ENCODE measurements around the gene SALL3. TPM values are rescaled to one million over a fixed set of nuclear protein-coding genes. Genes with fewer than 3 reads are reported as not detected.
"Not testable (repeated sequence)": the region's sequence is repeated elsewhere in the genome, so short reads cannot be mapped to it uniquely, and the experiment has no call there.

SALL3 gene
- total RNA-seq, 4 donors from 2014 or later = 0.12 TPM; not detected in 3

DNA sequence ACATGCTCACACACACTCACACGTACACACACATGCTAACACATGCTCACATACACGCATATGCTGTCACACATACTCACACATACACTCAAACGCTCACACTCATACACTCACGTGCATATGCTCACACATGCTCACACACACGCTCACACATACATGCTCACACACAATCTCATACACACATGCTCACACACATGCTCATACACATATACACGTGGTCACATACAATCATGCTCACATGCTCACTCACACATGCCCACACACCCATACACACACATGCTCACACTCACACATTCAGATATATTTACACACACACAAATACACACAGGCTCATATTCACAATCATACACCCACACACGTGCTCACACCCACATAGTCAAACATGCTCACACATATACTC is 17.5 kb upstream of the SALL3 start:
- TF ChIP-seq, protein P1, sequence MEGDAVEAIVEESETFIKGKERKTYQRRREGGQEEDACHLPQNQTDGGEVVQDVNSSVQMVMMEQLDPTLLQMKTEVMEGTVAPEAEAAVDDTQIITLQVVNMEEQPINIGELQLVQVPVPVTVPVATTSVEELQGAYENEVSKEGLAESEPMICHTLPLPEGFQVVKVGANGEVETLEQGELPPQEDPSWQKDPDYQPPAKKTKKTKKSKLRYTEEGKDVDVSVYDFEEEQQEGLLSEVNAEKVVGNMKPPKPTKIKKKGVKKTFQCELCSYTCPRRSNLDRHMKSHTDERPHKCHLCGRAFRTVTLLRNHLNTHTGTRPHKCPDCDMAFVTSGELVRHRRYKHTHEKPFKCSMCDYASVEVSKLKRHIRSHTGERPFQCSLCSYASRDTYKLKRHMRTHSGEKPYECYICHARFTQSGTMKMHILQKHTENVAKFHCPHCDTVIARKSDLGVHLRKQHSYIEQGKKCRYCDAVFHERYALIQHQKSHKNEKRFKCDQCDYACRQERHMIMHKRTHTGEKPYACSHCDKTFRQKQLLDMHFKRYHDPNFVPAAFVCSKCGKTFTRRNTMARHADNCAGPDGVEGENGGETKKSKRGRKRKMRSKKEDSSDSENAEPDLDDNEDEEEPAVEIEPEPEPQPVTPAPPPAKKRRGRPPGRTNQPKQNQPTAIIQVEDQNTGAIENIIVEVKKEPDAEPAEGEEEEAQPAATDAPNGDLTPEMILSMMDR (IDR thresholded peaks at IDR 0.05) = no peak
- no peak for DNase-seq (ENCODE audit: low spot score)
- ATAC-seq (ENCODE audit: low FRiP score) = no peak

DNA sequence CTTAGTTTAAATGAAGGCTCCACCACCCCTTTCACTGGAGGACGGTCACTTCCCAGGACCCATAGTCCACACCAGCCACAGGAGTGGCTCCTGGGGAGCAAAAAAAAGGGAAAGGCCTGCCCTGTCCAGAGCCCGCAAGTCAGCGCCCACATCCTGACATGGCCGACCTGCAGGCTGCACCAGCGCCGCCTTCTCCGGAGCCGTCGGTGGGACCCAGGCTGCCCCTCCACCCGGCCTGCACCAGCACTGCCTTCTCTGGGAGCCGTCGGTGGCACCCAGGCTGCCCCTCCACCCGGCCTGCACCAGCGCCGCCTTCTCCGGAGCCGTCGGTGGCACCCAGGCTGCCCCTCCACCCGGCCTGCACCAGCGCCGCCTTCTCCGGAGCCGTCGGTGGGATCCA is 14.9 kb upstream of the SALL3 start:
- ATAC-seq (ENCODE audit: low FRiP score); DNase-seq (ENCODE audit: low spot score): not testable (repeated sequence)

DNA sequence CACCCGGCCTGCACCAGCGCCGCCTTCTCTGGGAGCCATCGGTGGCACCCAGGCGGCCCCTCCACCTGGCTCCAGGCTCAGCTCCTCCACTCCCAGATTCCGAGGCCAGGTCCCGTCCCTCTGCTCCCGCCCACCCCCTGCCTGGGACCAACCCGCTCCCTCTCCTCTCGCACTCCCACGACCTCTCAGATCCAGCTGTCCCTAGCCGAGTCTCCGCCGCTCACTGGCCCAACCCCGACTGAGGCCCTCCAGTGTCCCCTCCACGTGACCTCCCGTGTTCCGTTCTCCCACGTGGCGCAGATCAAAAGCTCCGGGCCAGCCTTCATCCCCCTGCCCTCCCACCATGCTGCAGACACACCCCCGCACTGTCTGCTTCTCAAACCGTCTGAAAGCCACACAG is 14.4 kb upstream of the SALL3 start:
- TF ChIP-seq, protein P1 (IDR thresholded peaks at IDR 0.05) = no peak
- ATAC-seq (ENCODE audit: low FRiP score) (no peak), DNase-seq (ENCODE audit: low spot score) (no peak)

DNA sequence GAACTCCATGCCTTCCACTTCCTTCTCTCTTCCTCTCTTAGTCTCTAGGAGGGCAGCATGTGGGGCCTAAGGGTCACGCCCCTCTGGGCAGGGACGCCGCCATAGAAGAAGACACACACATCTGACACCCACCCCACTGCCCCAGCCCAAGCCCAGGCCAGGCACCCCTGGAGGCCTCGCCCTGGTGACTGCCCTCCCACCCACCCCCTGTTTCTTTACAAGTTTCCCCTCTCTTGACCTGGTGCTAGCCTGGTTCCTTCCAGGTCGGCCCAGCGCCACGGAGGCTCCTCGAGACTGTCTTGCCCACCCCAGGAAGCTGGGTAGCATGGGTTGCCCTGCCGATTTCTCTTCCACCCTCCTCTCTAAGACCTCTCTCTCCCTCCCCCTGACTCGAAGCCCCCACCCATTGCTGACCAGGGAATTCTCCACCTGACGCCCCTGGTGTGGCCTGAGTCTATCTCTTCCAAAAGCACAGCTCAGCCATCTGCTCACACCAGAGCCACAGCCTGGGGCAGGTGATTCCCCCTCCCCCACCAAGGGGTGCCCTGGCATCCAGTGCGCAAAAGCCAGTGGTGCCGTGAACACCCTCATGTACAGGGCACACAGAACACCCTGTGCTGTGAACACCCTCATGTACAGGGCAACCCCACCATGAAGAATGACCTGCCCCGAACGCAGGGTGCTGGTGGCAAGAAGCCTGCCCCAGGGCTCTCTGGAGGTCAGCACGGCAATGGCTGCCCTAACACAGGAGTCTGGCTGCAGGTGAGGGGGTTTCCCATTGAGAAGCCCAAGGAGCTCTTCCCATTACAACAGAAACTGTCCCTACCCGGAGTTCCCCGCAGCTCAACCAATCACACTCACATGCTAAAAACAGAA is 13.5 kb upstream of the SALL3 start:
- DNase-seq (ENCODE audit: low spot score) (no peak), ATAC-seq (ENCODE audit: low FRiP score) (no peak)
- TF ChIP-seq, protein P1 (IDR thresholded peaks at IDR 0.05) = no peak

- no peak for ATAC-seq (ENCODE audit: low FRiP score)
- TF ChIP-seq, protein P1 (IDR thresholded peaks at IDR 0.05) = no peak
- DNase-seq (ENCODE audit: low spot score) = no peak
Observed at GRCh38 chr18:78966793-78967106, 12.9 kb upstream of the SALL3 start.

- DNase-seq (ENCODE audit: low spot score) (no peak), ATAC-seq (ENCODE audit: low FRiP score) (no peak)
- TF ChIP-seq, protein P1 (IDR thresholded peaks at IDR 0.05) = no peak
Observed at GRCh38 chr18:78967692-78968091, 11.9 kb upstream of the SALL3 start.

DNA sequence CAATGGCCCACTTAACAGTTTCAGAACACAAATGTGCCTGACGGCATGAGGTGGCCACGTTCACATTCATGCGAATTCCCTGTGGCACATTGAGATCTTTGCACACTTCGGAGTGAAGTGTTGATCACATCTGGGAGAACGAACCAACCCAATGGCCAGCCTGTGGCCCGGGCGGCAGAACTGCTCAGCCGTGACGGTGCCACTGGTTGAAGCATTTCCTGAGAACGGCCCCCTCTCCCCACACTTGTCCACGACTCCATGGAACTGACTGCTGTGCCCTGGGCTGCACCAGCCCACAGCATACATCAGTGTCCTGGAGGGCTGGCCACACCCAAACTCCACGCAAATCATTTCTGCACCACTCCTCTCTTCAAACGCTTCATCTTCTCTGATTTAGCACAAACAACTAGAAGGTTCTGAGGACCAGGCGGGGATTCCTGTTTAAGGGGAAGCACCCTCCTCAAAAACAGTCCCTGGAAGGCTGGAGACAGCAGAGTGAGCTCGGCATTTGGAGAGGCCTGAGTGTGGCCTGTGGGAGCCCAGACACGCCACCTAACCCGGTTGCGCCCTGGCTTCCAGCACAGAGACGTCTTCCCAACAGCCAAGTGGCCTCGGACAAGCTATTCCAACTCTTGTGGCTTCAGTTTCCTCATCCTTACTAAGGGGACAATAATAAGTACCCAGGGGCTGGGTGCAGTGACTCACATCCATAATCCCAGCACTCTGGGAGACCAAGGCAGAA is 9.9 kb upstream of the SALL3 start:
- no peak for DNase-seq (ENCODE audit: low spot score)
- no peak for ATAC-seq (ENCODE audit: low FRiP score)
- TF ChIP-seq, protein P1 (IDR thresholded peaks at IDR 0.05) = no peak

Measured in omental fat pad (tissue), 4 donors.